Measurements from ENCODE around the gene NCAPD2.

Gene NCAPD2

GRCh38 chr12:6527711-6528110, 33.8 kb downstream of the NCAPD2 start:
- Mint-ChIP-seq H3K36me3 (peaks cover 81% of the 10 kb centered on the region), H3K27ac (peak overlapping the region; percentile 52), H3K27me3 (no peaks in the 10 kb centered on the region), H3K4me1 (peaks cover 17% of the 10 kb centered on the region), H3K9me3 (no peaks in the 10 kb centered on the region), H3K4me3 (no peak overlapping the region)
- CTCF ChIA-PET: interaction anchor here (1.4 kb wide), 1 partner anchor 33 kb away, joined by 4 read pairs; no protein-coding TSS in a partner anchor
- no peak for DNase-seq

GRCh38 chr12:6528539-6529235, 34.8 kb downstream of the NCAPD2 start:
- H3K27ac Mint-ChIP-seq: no peak overlapping the region
- H3K4me3 Mint-ChIP-seq: no peak overlapping the region
- H3K36me3 Mint-ChIP-seq: peaks cover 76% of the 10 kb centered on the region
- CTCF ChIA-PET: interaction anchor here (1.3 to 1.4 kb wide), 2 partner anchors 29 to 34 kb away, joined by 3 to 4 read pairs; no protein-coding TSS in a partner anchor
- DNase-seq: no peak
- no peaks in the 10 kb centered on the region for H3K27me3 Mint-ChIP-seq
- H3K9me3 Mint-ChIP-seq: no peaks in the 10 kb centered on the region
- peaks cover 25% of the 10 kb centered on the region for H3K4me1 Mint-ChIP-seq

GRCh38 chr12:6529291-6529737, 35.4 kb downstream of the NCAPD2 start:
- Mint-ChIP-seq H3K36me3 (peaks cover 71% of the 10 kb centered on the region), H3K27ac (no peak overlapping the region), H3K9me3 (no peaks in the 10 kb centered on the region), H3K4me1 (peaks cover 28% of the 10 kb centered on the region), H3K27me3 (peaks cover 4% of the 10 kb centered on the region), H3K4me3 (no peak overlapping the region)
- DNase-seq: no peak
- CTCF ChIA-PET: interaction anchor here (0.7 to 1.3 kb wide), 2 partner anchors 18 to 28 kb away, joined by 3 read pairs; no protein-coding TSS in a partner anchor

GRCh38 chr12:6530576-6531260, 36.8 kb downstream of the NCAPD2 start:
- no peak overlapping the region for H3K27ac Mint-ChIP-seq
- peaks cover 72% of the 10 kb centered on the region for H3K36me3 Mint-ChIP-seq
- CTCF ChIA-PET: interaction anchor here (0.6 to 2.2 kb wide), 3 partner anchors 13 to 107 kb away, joined by 4 to 9 read pairs (median 5); partner anchors contain the start of gene VAMP1
- no peak overlapping the region for H3K4me3 Mint-ChIP-seq
- H3K4me1 Mint-ChIP-seq: peaks cover 29% of the 10 kb centered on the region
- peaks cover 9% of the 10 kb centered on the region for H3K27me3 Mint-ChIP-seq
- no peaks in the 10 kb centered on the region for H3K9me3 Mint-ChIP-seq
- DNase-seq: no peak

GRCh38 chr12:6532051-6532926, 38.4 kb downstream of the NCAPD2 start:
- Mint-ChIP-seq H3K27ac (peak overlapping the region; percentile 99), H3K9me3 (no peaks in the 10 kb centered on the region), H3K4me3 (peak overlapping the region; percentile 98), H3K36me3 (peaks cover 73% of the 10 kb centered on the region), H3K4me1 (peaks cover 43% of the 10 kb centered on the region), H3K27me3 (peaks cover 9% of the 10 kb centered on the region)
- CTCF ChIA-PET: interaction anchor here (0.7 to 2.2 kb wide), 9 partner anchors 21 to 234 kb away, joined by 3 to 9 read pairs (median 3); partner anchors contain the start of genes MRPL51, PTMS and VAMP1
- DNase-seq: peak; percentile 84

GRCh38 chr12:6532927-6533652, 39.2 kb downstream of the NCAPD2 start:
- H3K4me3 Mint-ChIP-seq: peak overlapping the region; percentile 98
- H3K9me3 Mint-ChIP-seq: no peaks in the 10 kb centered on the region
- peaks cover 74% of the 10 kb centered on the region for H3K36me3 Mint-ChIP-seq
- peak overlapping the region; percentile 99 for H3K27ac Mint-ChIP-seq
- H3K27me3 Mint-ChIP-seq: peaks cover 9% of the 10 kb centered on the region
- CTCF ChIA-PET: interaction anchor here (0.7 to 2.2 kb wide), 9 partner anchors 22 to 233 kb away, joined by 3 to 9 read pairs (median 3); partner anchors contain the start of genes MRPL51, PTMS and VAMP1
- peaks cover 50% of the 10 kb centered on the region for H3K4me1 Mint-ChIP-seq
- DNase-seq: peak; percentile 63

GRCh38 chr12:6533653-6533922, 39.7 kb downstream of the NCAPD2 start:
- Mint-ChIP-seq H3K4me3 (peak overlapping the region; percentile 98), H3K36me3 (peaks cover 73% of the 10 kb centered on the region), H3K27ac (peak overlapping the region; percentile 99), H3K4me1 (peaks cover 54% of the 10 kb centered on the region), H3K9me3 (no peaks in the 10 kb centered on the region), H3K27me3 (peaks cover 9% of the 10 kb centered on the region)
- CTCF ChIA-PET: interaction anchor here (0.8 to 10.1 kb wide), 4 partner anchors 20 to 69 kb away, joined by 3 to 128 read pairs (median 3); partner anchors contain the start of gene IFFO1
- DNase-seq: no peak

- Mint-ChIP-seq H3K36me3 (peaks cover 69% of the 10 kb centered on the region), H3K27ac (peak within 1 kb of the TSS; percentile 99), H3K27me3 (peaks cover 9% of the 10 kb centered on the region), H3K4me3 (peak within 1 kb of the TSS; percentile 98), H3K4me1 (peaks cover 58% of the 10 kb centered on the region), H3K9me3 (no peaks in the 10 kb centered on the region)
- CTCF ChIA-PET: interaction anchor here (0.6 to 10.1 kb wide), 3 partner anchors 19 to 237 kb away, joined by 3 to 128 read pairs (median 3); partner anchors contain the start of gene IFFO1
- DNase-seq: peak; percentile 93
Observed at GRCh38 chr12:6533923-6534694, 40.2 kb downstream of the NCAPD2 start, which contains the start of gene GAPDH. Gene GAPDH (plus strand): TSS chr12:6534517. CDS start chr12:6534833, 316 bp downstream.

- peaks cover 9% of the 10 kb centered on the region for H3K27me3 Mint-ChIP-seq
- DNase-seq: no peak
- H3K4me1 Mint-ChIP-seq: peaks cover 63% of the 10 kb centered on the region
- peaks cover 69% of the 10 kb centered on the region for H3K36me3 Mint-ChIP-seq
- H3K27ac Mint-ChIP-seq: peak overlapping the region; percentile 99
- H3K4me3 Mint-ChIP-seq: peak overlapping the region; percentile 98
- no peaks in the 10 kb centered on the region for H3K9me3 Mint-ChIP-seq
- CTCF ChIA-PET: interaction anchor here (0.6 to 10.1 kb wide), 4 partner anchors 19 to 237 kb away, joined by 3 to 128 read pairs (median 29); partner anchors contain the start of gene IFFO1
Observed at GRCh38 chr12:6534695-6534944, 40.7 kb downstream of the NCAPD2 start.

GRCh38 chr12:6534945-6535696, 41.2 kb downstream of the NCAPD2 start:
- Mint-ChIP-seq H3K27ac (peak overlapping the region; percentile 99), H3K4me3 (peak overlapping the region; percentile 98), H3K27me3 (peaks cover 9% of the 10 kb centered on the region), H3K4me1 (peaks cover 68% of the 10 kb centered on the region), H3K36me3 (peaks cover 64% of the 10 kb centered on the region), H3K9me3 (no peaks in the 10 kb centered on the region)
- CTCF ChIA-PET: interaction anchor here (0.6 to 10.1 kb wide), 4 partner anchors 18 to 236 kb away, joined by 3 to 128 read pairs (median 30); partner anchors contain the start of gene IFFO1
- peak; percentile 83 for DNase-seq

GRCh38 chr12:6535697-6535946, 41.7 kb downstream of the NCAPD2 start:
- DNase-seq: no peak
- H3K27me3 Mint-ChIP-seq: peaks cover 9% of the 10 kb centered on the region
- peaks cover 62% of the 10 kb centered on the region for H3K36me3 Mint-ChIP-seq
- CTCF ChIA-PET: interaction anchor here (0.5 to 10.1 kb wide), 6 partner anchors 18 to 111 kb away, joined by 3 to 128 read pairs (median 6); partner anchors contain the start of gene IFFO1
- peak overlapping the region; percentile 98 for H3K4me3 Mint-ChIP-seq
- H3K27ac Mint-ChIP-seq: peak overlapping the region; percentile 99
- no peaks in the 10 kb centered on the region for H3K9me3 Mint-ChIP-seq
- peaks cover 73% of the 10 kb centered on the region for H3K4me1 Mint-ChIP-seq

Measured in activated naive CD4-positive, alpha-beta T cell treated with anti-CD3 and anti-CD28 coated beads, Interleukin-2, amount 10 ng/mL, durations not matched to agents 7 days and 5 days (primary cell).